OCI-LY1 (cell line): Measurements from ENCODE around the gene ZNF219.

Experiments used
- CTCF ChIP-seq: fragments of 200-600 bp; sonication (generic), shearing (Covaris generic); IDR thresholded peaks from 2 replicates; pipeline ENCODE4 v1.5.1; 2017; ENCODE audit warnings: mild to moderate bottlenecking, antibody characterized with exemption, low read length, moderate library complexity, mixed read lengths
- EZH2 ChIP-seq: fragments of 200-600 bp; sonication (generic), shearing (Covaris generic); IDR thresholded peaks from 2 replicates; pipeline ENCODE4 v1.8.0; 2017; ENCODE audit warnings: borderline replicate concordance, mixed run types, mild to moderate bottlenecking, antibody characterized with exemption, low read length, moderate library complexity, mixed read lengths

- TF ChIP-seq CTCF (no peak), EZH2 (no peak)
Observed at GRCh38 chr14:21109377-21110138, 11.1 kb upstream of the ZNF219 start.
